H1 (cell line): ENCODE data around the gene CYB5B. TPM values are rescaled to one million over a fixed set of nuclear protein-coding genes. Genes with fewer than 3 reads are reported as not detected.

Source experiments
- CTCF ChIA-PET: fragments of 300-600 bp; sonication (Branson Sonifier 250); formaldehyde crosslinking; loops from one replicate; lab custom pipeline; 2021; ENCODE audit not compliant: partially characterized antibody; lab: Charles Lee
- POLR2A ChIA-PET: fragments of 300-600 bp; sonication (Branson Sonifier 250); formaldehyde crosslinking; loops from one replicate; lab custom pipeline; 2021; ENCODE audit warnings: inconsistent platforms; ENCODE audit not compliant: partially characterized antibody; lab: Charles Lee
- DNase-seq, 2 experiments: peaks; one replicate each; pipeline versions ENCODE4 v3.0.0 to v3.0.0-alpha.2; 2010 to 2022; ENCODE audit warnings: low spot score in 2 of 2, low read depth in 1 of 2, mixed read lengths in 1 of 2
- FAIRE-seq: peaks from 2 replicates; lab custom pipeline; 2011; peaks lifted over from hg19 to GRCh38; lab: Jason Lieb, UNC
- H2AFZ ChIP-seq: 2 replicates; pipeline ENCODE4 v1.8.1; 2012; ENCODE audit warnings: low read length, inconsistent platforms
- H2AK5ac ChIP-seq: 2 replicates; pipeline ENCODE4 v1.6.1; 2013; ENCODE audit warnings: low read depth, low read length
- H2BK120ac ChIP-seq: replicated peaks from 2 replicates; pipeline ENCODE3; 2013; ENCODE audit warnings: low read depth, low read length, inconsistent platforms
- H2BK12ac ChIP-seq: 2 replicates; pipeline ENCODE4 v1.6.1; 2013; ENCODE audit warnings: low read depth, low read length
- H2BK15ac ChIP-seq: 2 replicates; pipeline ENCODE4 v1.6.1; 2013; ENCODE audit warnings: low read length
- H2BK20ac ChIP-seq: 2 replicates; pipeline ENCODE4 v1.6.1; 2013; ENCODE audit warnings: low read length
- H2BK5ac ChIP-seq: 2 replicates; pipeline ENCODE4 v1.6.1; 2013; ENCODE audit warnings: low read depth, low read length
- H3K14ac ChIP-seq: 2 replicates; pipeline ENCODE4 v1.6.1; 2013; ENCODE audit warnings: inconsistent platforms; ENCODE audit not compliant: insufficient read length
- H3K18ac ChIP-seq: 2 replicates; pipeline ENCODE4 v1.6.1; 2013; ENCODE audit warnings: low read length; ENCODE audit errors: extremely low read depth
- H3K23ac ChIP-seq: 2 replicates; pipeline ENCODE4 v1.6.1; 2013; ENCODE audit warnings: inconsistent platforms; ENCODE audit not compliant: insufficient read length
- H3K23me2 ChIP-seq: 2 replicates; pipeline ENCODE4 v1.6.1; 2013; ENCODE audit warnings: low read depth, low read length
- H3K27ac ChIP-seq: 2 replicates; pipeline ENCODE4 v1.6.1; 2011; ENCODE audit warnings: low read depth, low read length, inconsistent platforms
- H3K27me3 ChIP-seq, 4 experiments: replicated peaks in 1 of 4; 1 replicate in 1 of 4; 2 replicates in 3 of 4; pipeline versions ENCODE4 v1.6.1 to v1.8.1; 2011 to 2013; ENCODE audit warnings: low read length in 3 of 4, mild to moderate bottlenecking in 3 of 4, inconsistent platforms in 2 of 4, mixed read lengths in 2 of 4, moderate library complexity in 1 of 4; ENCODE audit not compliant: control insufficient read depth in 3 of 4, insufficient read depth in 3 of 4; ENCODE audit errors: extremely low read depth in 1 of 4
- H3K36me3 ChIP-seq, 4 experiments: 2 replicates each; pipeline versions ENCODE4 v1.6.1 to v1.8.1; 2011 to 2013; ENCODE audit warnings: mild to moderate bottlenecking in 4 of 4, low read length in 3 of 4, moderate library complexity in 2 of 4, control low read depth in 1 of 4, inconsistent platforms in 1 of 4; ENCODE audit not compliant: insufficient read depth in 4 of 4, control insufficient read depth in 2 of 4
- H3K4ac ChIP-seq: replicated peaks from 2 replicates; pipeline ENCODE3; 2013; ENCODE audit warnings: low read length, low read depth, mixed read lengths, inconsistent platforms; ENCODE audit not compliant: insufficient read length
- H3K4me1 ChIP-seq, 4 experiments: replicated peaks in 1 of 4; 1 replicate in 1 of 4; 2 replicates in 3 of 4; pipeline versions ENCODE4 v1.6.1 to v1.8.1; 2011 to 2013; ENCODE audit warnings: low read length in 3 of 4, inconsistent platforms in 2 of 4, mixed read lengths in 1 of 4; ENCODE audit not compliant: insufficient read depth in 4 of 4, control insufficient read depth in 3 of 4
- H3K4me2 ChIP-seq, 2 experiments: 2 replicates each; pipeline versions ENCODE4 v1.6.1 to v1.8.1; 2011 to 2013; ENCODE audit warnings: low read depth in 2 of 2, low read length in 2 of 2, control low read depth in 1 of 2, inconsistent platforms in 1 of 2, mild to moderate bottlenecking in 1 of 2; ENCODE audit not compliant: insufficient read depth in 1 of 2
- H3K4me3 ChIP-seq, 4 experiments: fragments of 200-600, 300-600 bp in 1 of 4; sonication (generic), shearing (Covaris generic), sonication (Bioruptor Twin) in 1 of 4; 2 replicates each; pipeline versions ENCODE4 v1.5.1 to v1.8.1; 2011 to 2016; ENCODE audit warnings: low read length in 4 of 4, low read depth in 3 of 4, control low read depth in 2 of 4, inconsistent platforms in 2 of 4, mild to moderate bottlenecking in 2 of 4, mixed read lengths in 1 of 4, moderate library complexity in 1 of 4; ENCODE audit not compliant: insufficient read depth in 2 of 4; ENCODE audit errors: extremely low read depth in 1 of 4
- H3K56ac ChIP-seq: replicated peaks from 2 replicates; pipeline ENCODE3; 2013; ENCODE audit warnings: low read depth, mild to moderate bottlenecking, mixed read lengths, low read length, inconsistent platforms; ENCODE audit not compliant: insufficient read length
- H3K79me1 ChIP-seq: 2 replicates; pipeline ENCODE4 v1.6.1; 2013; ENCODE audit warnings: low read depth, low read length, control low read depth
- H3K79me2 ChIP-seq, 2 experiments: 2 replicates each; pipeline versions ENCODE4 v1.6.1 to v1.8.1; 2012 to 2013; ENCODE audit warnings: low read length in 2 of 2, mild to moderate bottlenecking in 2 of 2, inconsistent platforms in 1 of 2; ENCODE audit not compliant: insufficient read depth in 2 of 2, control insufficient read depth in 1 of 2
- H3K9ac ChIP-seq, 4 experiments: replicated peaks in 1 of 4; 1 replicate in 1 of 4; 2 replicates in 3 of 4; pipeline versions ENCODE4 v1.6.1 to v1.8.1; 2011 to 2013; ENCODE audit warnings: low read depth in 3 of 4, low read length in 3 of 4, control low read depth in 2 of 4, mild to moderate bottlenecking in 2 of 4, moderate library complexity in 2 of 4, inconsistent platforms in 1 of 4; ENCODE audit errors: extremely low read depth in 1 of 4
- H3K9me3 ChIP-seq, 2 experiments: 2 replicates each; pipeline versions ENCODE4 v1.6.1 to v1.8.1; 2012 to 2013; ENCODE audit warnings: mild to moderate bottlenecking in 2 of 2, moderate library complexity in 2 of 2, control low read depth in 1 of 2, inconsistent platforms in 1 of 2, low read depth in 1 of 2, low read length in 1 of 2, mixed read lengths in 1 of 2; ENCODE audit not compliant: insufficient read depth in 2 of 2
- H4K20me1 ChIP-seq, 2 experiments: replicated peaks in 1 of 2; 2 replicates each; pipeline versions ENCODE3 to v1.8.1; 2011 to 2013; ENCODE audit warnings: inconsistent platforms in 2 of 2, low read length in 2 of 2, mild to moderate bottlenecking in 1 of 2; ENCODE audit not compliant: insufficient read depth in 2 of 2, control insufficient read depth in 1 of 2
- H4K5ac ChIP-seq: 2 replicates; pipeline ENCODE4 v1.6.1; 2013; ENCODE audit warnings: low read length, low read depth, mixed read lengths, inconsistent platforms; ENCODE audit not compliant: insufficient read length
- H4K8ac ChIP-seq: 2 replicates; pipeline ENCODE4 v1.8.0; 2013; ENCODE audit warnings: mild to moderate bottlenecking, moderate library complexity, low read length, inconsistent platforms; ENCODE audit not compliant: insufficient read depth; ENCODE audit errors: extremely low read depth
- H4K91ac ChIP-seq: replicated peaks from 2 replicates; pipeline ENCODE3; 2013; ENCODE audit warnings: low read length, mixed read lengths, inconsistent platforms; ENCODE audit not compliant: insufficient read length
- CHD2 ChIP-seq: IDR thresholded peaks from 2 replicates; pipeline ENCODE4 v1.6.1; 2012; ENCODE audit warnings: low read length, improper control_type of control experiment
- GABPA ChIP-seq: IDR thresholded peaks from 2 replicates; pipeline ENCODE4 v1.6.1; 2011; ENCODE audit warnings: mild to moderate bottlenecking, low read length, moderate library complexity, borderline replicate concordance; ENCODE audit not compliant: insufficient read depth
- GTF2F1 ChIP-seq: IDR thresholded peaks from 2 replicates; pipeline ENCODE4 v1.6.1; 2012; ENCODE audit warnings: low read depth, low read length, improper control_type of control experiment, borderline replicate concordance
- JUND ChIP-seq: IDR thresholded peaks from 2 replicates; pipeline ENCODE4 v1.6.1; 2011; ENCODE audit warnings: mild to moderate bottlenecking, improper control_type of control experiment, low read length
- KDM1A ChIP-seq: fragments of 200-600, 300-600 bp; sonication (generic); IDR thresholded peaks from 2 replicates; pipeline ENCODE4 v1.7.1; 2016; ENCODE audit warnings: mild to moderate bottlenecking, low read length, borderline replicate concordance
- PHF8 ChIP-seq: fragments of 200-600 bp; sonication (generic); conservative IDR thresholded peaks from 2 replicates; pipeline ENCODE4 v1.7.1; 2012; ENCODE audit warnings: low read depth, mild to moderate bottlenecking, inconsistent platforms, low read length, moderate library complexity
- SIRT6 ChIP-seq: IDR thresholded peaks from one replicate; pipeline ENCODE4 v1.7.1; 2012; ENCODE audit warnings: low read length, inconsistent platforms
- TBP ChIP-seq: IDR thresholded peaks from 2 replicates; pipeline ENCODE4 v1.6.1; 2011; ENCODE audit warnings: low read depth, low read length, improper control_type of control experiment
- ZNF274 ChIP-seq: IDR thresholded peaks from 2 replicates; pipeline ENCODE4 v1.7.0; 2012; ENCODE audit warnings: low read length, borderline replicate concordance; ENCODE audit errors: extremely low read depth
- WGBS, 2 experiments: shearing (Covaris generic) in 1 of 2; methylation state at CpG; one replicate each; pipeline versions ENCODE4 v1.1.6 to v1.1.7; 2013 to 2015; ENCODE audit warnings: low lambda C conversion rate in 2 of 2, mixed read lengths in 2 of 2, inconsistent platforms in 1 of 2, low coverage in 1 of 2, missing lambda C conversion rate in 1 of 2; ENCODE audit not compliant: insufficient replicate concordance in 2 of 2, insufficient coverage in 1 of 2, insufficient read length in 1 of 2; ENCODE audit errors: extremely low coverage in 1 of 2, missing lambda C conversion rate in 1 of 2; 5-methylcytosine and 5-hydroxymethylcytosine counted together
- polyA plus RNA-seq, 7 experiments: library from polyadenylated mRNA; depleted of rRNA in 3 of 7; stranded (reverse) in 5 of 7; unstranded in 2 of 7; fragments of >200 nt in 5 of 7; fragments of 200-250 nt in 2 of 7; gene quantifications; 1 replicate in 5 of 7; 2 replicates in 1 of 7; 4 replicates in 1 of 7; pipeline versions ENCODE4 v1.2.1 to v1.2.3, GENCODE V29; 2011 to 2013; ENCODE audit warnings: missing spikeins in 2 of 7, mixed read lengths in 2 of 7
- total RNA-seq: library from RNA; stranded (reverse); fragmentation: NEBNext Ultra II Directional; extraction: Animal tissue kit (Norgen Biotek cat#: 25700); gene quantifications from 2 replicates; pipeline ENCODE4 v1.2.1, GENCODE V29; 2021
- TF ChIP-seq, protein P1 (sequence below): IDR thresholded peaks from 2 replicates; pipeline ENCODE4 v1.6.1; 2011; ENCODE audit warnings: low read depth, mild to moderate bottlenecking, low read length; ENCODE audit not compliant: insufficient read depth

Gene CYB5B
- total and polyA plus RNA-seq, 2 of the 8 experiments (the other 6 are each of a cell fraction or from before 2014, with no cell fraction given), result 108 to 127 TPM

DNA sequence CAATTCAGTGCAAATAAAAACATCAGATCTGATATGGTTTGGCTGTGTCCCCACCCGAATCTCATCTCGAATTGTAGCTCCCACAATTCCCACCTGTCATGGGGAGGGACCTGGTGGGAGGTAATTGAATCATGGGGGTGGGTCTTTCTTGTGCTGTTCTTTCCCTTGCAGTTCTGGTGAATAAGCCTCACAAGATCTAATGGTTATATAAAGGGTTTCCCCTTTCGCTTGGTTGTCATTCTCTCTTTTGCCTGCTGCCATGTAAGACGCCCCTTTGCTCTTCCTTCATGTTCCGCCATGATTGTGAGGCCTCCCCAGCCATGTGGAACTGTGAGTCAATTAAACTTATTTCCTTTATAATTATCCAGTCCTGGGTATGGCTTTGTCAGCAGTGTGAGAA is 72.5 kb downstream of the CYB5B start:
- H3K36me3 ChIP-seq, result no peaks in the 10 kb centered on the region
- no peaks in the 10 kb centered on the region for H4K20me1 ChIP-seq
- no peak overlapping the region for H4K5ac ChIP-seq
- POLR2A ChIA-PET, result no interaction called here
- H3K4me3 ChIP-seq, result no peak overlapping the region
- no peak overlapping the region for H2BK120ac ChIP-seq
- H3K27ac ChIP-seq, result no peak overlapping the region
- no peak overlapping the region for H4K91ac ChIP-seq
- no peak overlapping the region for H3K4ac ChIP-seq
- H2BK5ac ChIP-seq, result no peak overlapping the region
- no peak overlapping the region for H3K4me2 ChIP-seq
- H2BK12ac ChIP-seq, result no peak overlapping the region
- H3K23ac ChIP-seq, result no peak overlapping the region
- no peak for DNase-seq
- H3K9ac ChIP-seq, result no peak overlapping the region
- H2AFZ ChIP-seq, result no peak overlapping the region
- H2AK5ac ChIP-seq, result no peak overlapping the region
- no peak overlapping the region for H3K14ac ChIP-seq
- no peaks in the 10 kb centered on the region for H3K79me1 ChIP-seq
- 90% methylated on average over 5 of the region's 5 CpGs; no CpG with 5 or more reads in 1 of the 2 experiments for WGBS, 2 experiments
- H4K8ac ChIP-seq, result no peak overlapping the region
- no peak overlapping the region for H3K18ac ChIP-seq
- FAIRE-seq, result no peak
- no peaks in the 10 kb centered on the region for H3K23me2 ChIP-seq
- no peak overlapping the region for H2BK20ac ChIP-seq
- no peaks in the 10 kb centered on the region for H3K9me3 ChIP-seq
- H3K27me3 ChIP-seq, result no peaks in the 10 kb centered on the region
- H3K4me1 ChIP-seq, result no peaks in the 10 kb centered on the region; a peak in 1 of 7 replicates
- no peak overlapping the region for H2BK15ac ChIP-seq
- no peak overlapping the region for H3K56ac ChIP-seq
- CTCF ChIA-PET, result interaction anchor here (1.0 to 3.1 kb wide), 7 partner anchors 10 to 100 kb away, joined by 3 to 7 read pairs (median 3); no protein-coding TSS in a partner anchor
- no peaks in the 10 kb centered on the region for H3K79me2 ChIP-seq
- TF ChIP-seq, protein P1, sequence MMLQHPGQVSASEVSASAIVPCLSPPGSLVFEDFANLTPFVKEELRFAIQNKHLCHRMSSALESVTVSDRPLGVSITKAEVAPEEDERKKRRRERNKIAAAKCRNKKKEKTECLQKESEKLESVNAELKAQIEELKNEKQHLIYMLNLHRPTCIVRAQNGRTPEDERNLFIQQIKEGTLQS, result no peak
- TF ChIP-seq TBP (no peak), GTF2F1 (no peak), JUND (no peak), PHF8 (no peak), ZNF274 (no peak), CHD2 (no peak), SIRT6 (no peak), GABPA (no peak), KDM1A (no peak)
